NCI-H1694 (cell line): ENCODE measurements around the gene TRIM51G.
"Not testable (repeated sequence)": the region's sequence is repeated elsewhere in the genome, so short reads cannot be mapped to it uniquely, and the experiment has no call there.

Experiments
- DNase-seq: peaks from one replicate; lab custom pipeline; 2025; lab: John Stamatoyannopoulos, UW

TRIM51G gene, protein sequence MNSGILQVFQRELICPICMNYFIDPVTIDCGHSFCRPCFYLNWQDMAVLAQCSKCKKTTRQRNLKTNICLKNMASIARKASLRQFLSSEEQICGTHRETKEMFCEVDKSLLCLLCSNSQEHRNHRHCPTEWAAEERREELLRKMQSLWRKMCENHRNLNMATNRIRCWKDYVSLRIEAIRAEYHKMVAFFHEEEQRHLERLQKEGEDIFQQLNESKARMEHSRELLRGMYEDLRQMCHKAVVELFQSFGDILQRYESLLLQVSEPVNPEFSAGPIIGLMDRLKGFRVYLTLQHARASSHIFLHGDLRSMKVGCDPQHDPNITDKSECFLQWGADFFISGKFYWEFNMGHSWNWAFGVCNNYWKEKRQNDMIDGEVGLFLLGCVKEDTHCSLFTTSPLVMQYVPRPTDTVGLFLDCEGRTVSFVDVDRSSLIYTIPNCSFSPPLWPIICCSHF

DNA sequence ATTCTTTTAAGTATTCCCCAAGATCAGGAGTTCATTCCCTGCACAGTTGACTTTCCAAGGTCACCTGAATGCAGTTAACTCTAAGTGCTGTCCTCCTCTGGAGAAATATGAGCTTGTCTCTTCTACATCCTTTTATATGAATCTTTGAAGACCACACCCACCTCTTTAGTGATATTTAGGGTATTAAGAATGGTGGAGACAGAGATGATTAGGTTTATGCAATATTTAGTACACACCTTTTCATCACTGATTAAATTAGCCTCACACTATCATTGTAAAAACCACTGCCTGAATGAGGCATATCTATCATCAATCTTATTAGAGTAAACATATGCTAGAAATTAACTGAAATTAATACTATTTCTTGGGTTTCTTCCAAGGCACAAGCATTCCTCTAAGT, at the start of gene TRIM51G:
TRIM51G (minus strand) TSS at position 101 of the 400 bp plus-strand sequence. CDS start 2,190 bp downstream, outside the sequence.
- DNase-seq, result not testable (repeated sequence)

DNA sequence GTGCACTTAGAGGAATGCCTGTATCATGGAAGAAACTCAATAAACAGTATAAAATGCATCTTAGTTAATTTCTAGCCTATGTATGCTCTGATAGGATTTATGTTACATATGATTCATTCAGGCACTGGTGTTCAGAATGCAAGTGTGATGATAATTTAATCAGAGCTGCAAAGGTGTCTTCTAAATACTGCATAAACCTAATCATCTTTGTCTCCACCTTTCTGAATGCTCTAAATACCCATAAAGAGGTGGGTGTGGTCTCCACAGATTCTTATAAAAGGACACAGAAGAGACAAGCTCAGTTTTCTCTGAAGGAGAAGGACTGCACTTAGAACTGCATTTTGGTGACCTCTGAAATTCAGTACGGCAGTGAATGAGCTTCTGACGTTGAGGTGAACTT, 44.8 kb upstream of the TRIM51G start, which contains the start of gene TRIM49B:
TRIM49B (plus strand) TSS at position 301 of the 400 bp plus-strand sequence. CDS start 2,777 bp downstream, outside the sequence.
- DNase-seq, result not testable (repeated sequence)

DNA sequence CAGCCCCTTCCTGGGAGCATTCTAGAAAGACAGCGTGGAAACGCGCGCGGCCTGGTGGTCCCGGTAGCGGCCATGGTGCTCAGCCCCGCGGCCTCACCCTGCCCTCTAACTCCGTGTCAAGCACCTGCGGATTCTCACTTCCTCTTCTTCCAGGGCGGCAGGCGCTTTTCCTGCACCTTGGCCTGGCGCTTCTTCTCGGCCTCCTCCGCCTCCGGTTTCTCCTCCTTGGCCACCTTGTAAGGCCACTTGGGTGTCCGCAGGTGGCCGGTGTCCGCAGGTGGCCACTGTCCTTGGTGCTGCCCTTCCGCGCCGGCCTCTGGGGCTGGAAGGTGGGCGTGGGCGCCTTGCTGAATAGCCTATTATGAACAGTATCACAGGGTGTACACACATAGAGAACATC, 15.1 kb downstream of the TRIM51G start:
- DNase-seq, result not testable (repeated sequence)

DNA sequence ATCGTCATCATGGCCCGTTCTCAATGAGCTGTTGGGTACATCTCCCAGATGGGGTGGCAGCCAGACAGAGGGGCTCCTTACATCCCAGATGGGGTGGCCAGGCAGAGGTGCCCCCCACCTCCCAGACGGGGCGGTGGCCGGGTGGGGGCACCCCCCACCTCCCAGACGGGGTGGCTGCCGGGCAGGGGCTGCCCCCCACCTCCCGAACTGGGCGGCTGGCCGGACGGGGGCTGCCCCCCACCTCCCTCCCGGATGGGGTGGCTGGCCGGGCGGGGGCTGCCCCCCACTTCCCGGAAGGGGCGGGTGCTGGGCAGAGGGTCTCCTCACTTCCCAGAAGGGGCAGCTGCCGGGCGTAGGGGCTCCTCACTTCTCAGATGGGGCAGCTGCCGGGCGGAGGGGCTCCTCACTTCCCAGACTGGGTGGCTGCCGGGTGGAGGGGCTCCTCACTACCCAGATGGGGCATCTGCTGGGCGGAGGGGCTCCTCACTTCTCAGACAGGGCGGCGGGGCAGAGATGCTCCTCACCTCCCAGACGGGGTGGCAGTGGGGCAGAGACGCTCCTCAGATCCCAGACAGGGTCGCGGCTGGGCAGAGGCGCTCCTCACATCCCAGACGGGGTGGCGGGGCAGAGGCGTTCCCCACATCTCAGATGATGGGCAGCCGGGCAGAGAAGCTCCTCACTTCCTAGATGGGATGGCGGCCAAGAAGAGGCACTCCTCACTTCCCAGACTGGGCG, 28.2 kb downstream of the TRIM51G start:
- not testable (repeated sequence) for DNase-seq

DNA sequence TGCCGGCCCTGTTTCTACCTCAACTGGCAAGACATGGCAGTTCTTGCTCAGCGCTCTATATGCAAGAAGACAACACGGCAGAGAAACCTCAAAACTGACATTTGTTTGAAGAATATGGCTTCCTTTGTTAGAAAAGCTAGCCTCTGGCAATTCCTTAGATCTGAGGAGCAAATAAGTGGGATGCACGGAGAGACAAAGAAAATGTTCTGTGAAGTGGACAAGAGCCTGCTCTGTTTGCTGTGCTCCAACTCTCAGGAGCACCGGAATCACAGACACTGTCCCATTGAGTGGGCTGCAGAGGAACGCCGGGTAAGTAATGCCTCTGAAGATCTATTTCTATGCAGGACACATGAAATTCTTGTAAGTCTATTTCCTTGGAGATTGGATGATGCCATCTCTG, 37.9 kb downstream of the TRIM51G start:
- not testable (repeated sequence) for DNase-seq
